Activated CD8-positive, alpha-beta memory T cell treated with anti-CD3 and anti-CD28 coated beads, Interleukin-2, amount 10 ng/mL, durations not matched to agents 7 days and 5 days (primary cell): ENCODE data around the gene HMCN2. TPM values are rescaled to one million over a fixed set of nuclear protein-coding genes. Genes with fewer than 3 reads are reported as not detected.

Source experiments
- ATAC-seq: fragments of 150-1000 bp; cut with Tn5 transposase; one replicate; pipeline ENCODE4 v1.10.0; 2021; ENCODE audit warnings: moderate library complexity
- CTCF ChIA-PET: fragments of 350-600 bp; sonication (Branson Sonifier 250); formaldehyde crosslinking; loops from one replicate; lab custom pipeline; 2021; ENCODE audit warnings: antibody characterized with exemption; lab: Charles Lee
- DNase-seq: peaks from one replicate; pipeline ENCODE4 v3.0.0-alpha.2; 2020
- H3K27ac Mint-ChIP-seq: one replicate; pipeline ENCODE4 v1.8.0; 2021; ENCODE audit warnings: mild to moderate bottlenecking, mixed read lengths
- H3K27me3 Mint-ChIP-seq: one replicate; pipeline ENCODE4 v1.8.0; 2021; ENCODE audit warnings: mixed read lengths
- H3K36me3 Mint-ChIP-seq: one replicate; pipeline ENCODE4 v1.8.0; 2021; ENCODE audit warnings: mild to moderate bottlenecking, mixed read lengths
- H3K4me1 Mint-ChIP-seq: one replicate; pipeline ENCODE4 v1.8.0; 2021; ENCODE audit warnings: mixed read lengths
- H3K4me3 Mint-ChIP-seq: one replicate; pipeline ENCODE4 v1.8.0; 2021; ENCODE audit warnings: mild to moderate bottlenecking, moderate library complexity, mixed read lengths
- H3K9me3 Mint-ChIP-seq: one replicate; pipeline ENCODE4 v1.8.0; 2022; ENCODE audit warnings: low read depth, mixed read lengths
- total RNA-seq, 2 experiments: library from RNA; stranded (reverse); gene quantifications; one replicate each; pipeline ENCODE4 v1.2.3, GENCODE V29; 2021

The HMCN2 gene
- total RNA-seq, 2 experiments from 2014 or later = not detected

DNA sequence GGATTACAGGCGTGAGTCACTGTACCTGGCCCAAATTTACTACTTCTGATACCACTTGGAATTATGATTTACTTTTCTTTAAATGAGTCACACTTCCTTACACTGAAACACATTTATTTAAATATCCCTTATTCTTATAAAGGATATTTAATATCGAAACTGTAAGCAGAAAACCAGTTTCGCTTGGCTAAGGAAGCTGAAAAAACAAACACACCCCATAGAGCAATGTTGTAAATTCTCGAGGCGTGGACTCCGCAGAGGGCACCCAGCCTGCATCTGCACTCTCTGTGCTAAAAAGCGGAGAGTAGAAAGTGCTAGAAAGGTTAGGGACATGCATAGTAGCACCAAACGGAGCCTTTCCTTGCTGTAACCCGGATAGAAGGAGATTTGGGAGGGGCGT lies 86.5 kb downstream of the HMCN2 start:
- CTCF ChIA-PET = no interaction called here
- H3K4me1 Mint-ChIP-seq = no peaks in the 10 kb centered on the region
- H3K36me3 Mint-ChIP-seq = no peaks in the 10 kb centered on the region
- H3K9me3 Mint-ChIP-seq = no peaks in the 10 kb centered on the region
- DNase-seq = no peak
- H3K27me3 Mint-ChIP-seq = no peaks in the 10 kb centered on the region
- H3K27ac Mint-ChIP-seq = no peak overlapping the region
- H3K4me3 Mint-ChIP-seq = no peak overlapping the region
- no peak for ATAC-seq

GRCh38 chr9:130352586-130353285 lies 87.2 kb downstream of the HMCN2 start:
- Mint-ChIP-seq H3K27me3 (no peaks in the 10 kb centered on the region), H3K36me3 (no peaks in the 10 kb centered on the region), H3K27ac (no peak overlapping the region), H3K4me3 (no peak overlapping the region), H3K4me1 (no peaks in the 10 kb centered on the region), H3K9me3 (no peaks in the 10 kb centered on the region)
- ATAC-seq (no peak), DNase-seq (no peak)
- CTCF ChIA-PET = no interaction called here

GRCh38 chr9:130354378-130354777 lies 88.8 kb downstream of the HMCN2 start:
- no peaks in the 10 kb centered on the region for H3K4me1 Mint-ChIP-seq
- no peaks in the 10 kb centered on the region for H3K36me3 Mint-ChIP-seq
- no peak overlapping the region for H3K27ac Mint-ChIP-seq
- DNase-seq (no peak), ATAC-seq (no peak)
- no peaks in the 10 kb centered on the region for H3K27me3 Mint-ChIP-seq
- no peaks in the 10 kb centered on the region for H3K9me3 Mint-ChIP-seq
- CTCF ChIA-PET = no interaction called here
- no peak overlapping the region for H3K4me3 Mint-ChIP-seq

- Mint-ChIP-seq H3K27ac (no peak overlapping the region), H3K4me3 (no peak overlapping the region), H3K9me3 (no peaks in the 10 kb centered on the region), H3K36me3 (no peaks in the 10 kb centered on the region), H3K27me3 (no peaks in the 10 kb centered on the region), H3K4me1 (no peaks in the 10 kb centered on the region)
- ATAC-seq (no peak), DNase-seq (no peak)
- CTCF ChIA-PET = no interaction called here
Observed at GRCh38 chr9:130354806-130355205, 89.2 kb downstream of the HMCN2 start.

DNA sequence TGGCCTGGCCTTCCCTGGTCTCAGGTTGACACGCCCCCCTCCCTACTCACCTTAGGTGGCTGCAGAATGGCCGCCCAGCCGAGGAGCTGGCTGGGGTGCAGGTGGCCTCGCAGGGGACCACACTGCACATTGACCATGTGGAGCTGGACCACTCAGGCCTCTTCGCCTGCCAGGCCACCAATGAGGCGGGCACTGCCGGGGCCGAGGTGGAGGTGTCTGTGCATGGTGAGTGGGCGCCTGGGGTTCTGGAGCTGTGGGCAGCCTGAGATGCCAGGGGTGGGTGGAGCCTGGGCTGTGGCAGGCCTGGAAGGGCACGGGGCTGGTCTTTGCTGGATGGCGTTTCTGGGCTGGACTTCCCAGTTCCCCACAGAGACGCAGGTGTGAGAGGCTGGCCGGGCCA lies 90.5 kb downstream of the HMCN2 start:
- Mint-ChIP-seq H3K27ac (no peak overlapping the region), H3K4me1 (no peaks in the 10 kb centered on the region), H3K4me3 (no peak overlapping the region), H3K27me3 (no peaks in the 10 kb centered on the region), H3K9me3 (no peaks in the 10 kb centered on the region), H3K36me3 (no peaks in the 10 kb centered on the region)
- ATAC-seq (no peak), DNase-seq (no peak)
- CTCF ChIA-PET = no interaction called here

DNA sequence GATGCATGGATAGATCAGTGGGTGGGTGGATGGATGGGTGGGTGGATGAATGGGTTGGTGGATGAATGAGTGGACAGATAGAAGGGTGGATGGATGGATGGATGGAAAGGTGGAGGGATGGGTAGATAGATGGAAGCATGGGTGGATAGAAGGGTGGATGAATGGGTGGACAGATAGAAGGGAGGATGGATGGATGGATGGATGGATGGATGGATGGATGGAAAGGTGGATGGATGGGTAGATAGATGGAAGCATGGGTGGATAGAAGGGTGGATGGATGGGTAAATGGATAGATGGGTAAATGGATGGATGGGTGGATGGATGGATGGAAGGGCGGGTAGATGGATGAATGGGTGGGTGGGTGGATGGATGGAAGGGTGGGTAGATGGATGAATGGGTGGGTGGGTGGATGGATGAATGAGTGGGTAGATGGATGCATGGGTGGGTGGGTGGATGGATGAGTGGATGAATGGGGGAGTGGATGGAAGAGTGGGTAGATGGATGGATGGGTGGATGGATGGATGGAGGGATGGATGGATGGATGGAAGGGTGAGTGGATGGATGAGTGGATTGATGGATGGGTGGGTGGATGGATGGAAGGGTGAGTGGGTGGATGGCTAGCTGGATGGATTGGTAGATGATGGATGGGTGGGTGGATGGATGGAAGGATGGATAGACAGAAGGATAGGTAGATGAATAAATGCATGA lies 91.5 kb downstream of the HMCN2 start:
- H3K27me3 Mint-ChIP-seq = no peaks in the 10 kb centered on the region
- no peaks in the 10 kb centered on the region for H3K36me3 Mint-ChIP-seq
- ATAC-seq (no peak), DNase-seq (no peak)
- H3K27ac Mint-ChIP-seq = no peak overlapping the region
- H3K9me3 Mint-ChIP-seq = no peaks in the 10 kb centered on the region
- no peaks in the 10 kb centered on the region for H3K4me1 Mint-ChIP-seq
- CTCF ChIA-PET = no interaction called here
- no peak overlapping the region for H3K4me3 Mint-ChIP-seq

DNA sequence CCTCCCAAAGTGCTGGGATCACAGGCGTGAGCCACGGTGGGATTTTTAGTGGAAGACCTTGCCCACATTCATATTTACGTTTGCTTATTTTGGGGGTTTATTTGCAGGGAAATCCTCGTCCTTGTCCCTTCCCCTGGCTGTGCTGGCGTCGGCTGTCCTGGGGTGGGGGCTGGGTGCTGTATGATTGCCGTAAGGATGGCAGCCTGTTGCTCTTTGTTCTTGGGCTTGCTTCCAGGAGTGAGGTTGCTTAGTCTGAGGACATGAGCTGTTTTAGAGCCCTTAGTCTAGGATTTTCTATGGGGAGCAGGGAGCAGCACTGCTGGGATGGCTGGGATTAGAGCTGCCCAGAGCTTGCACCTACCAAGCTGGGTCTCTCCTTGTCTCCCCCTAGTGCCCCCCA lies 93.4 kb downstream of the HMCN2 start:
- Mint-ChIP-seq H3K27ac (no peak overlapping the region), H3K27me3 (no peaks in the 10 kb centered on the region), H3K36me3 (no peaks in the 10 kb centered on the region), H3K4me1 (no peaks in the 10 kb centered on the region), H3K4me3 (no peak overlapping the region), H3K9me3 (no peaks in the 10 kb centered on the region)
- ATAC-seq (no peak), DNase-seq (no peak)
- CTCF ChIA-PET = no interaction called here

DNA sequence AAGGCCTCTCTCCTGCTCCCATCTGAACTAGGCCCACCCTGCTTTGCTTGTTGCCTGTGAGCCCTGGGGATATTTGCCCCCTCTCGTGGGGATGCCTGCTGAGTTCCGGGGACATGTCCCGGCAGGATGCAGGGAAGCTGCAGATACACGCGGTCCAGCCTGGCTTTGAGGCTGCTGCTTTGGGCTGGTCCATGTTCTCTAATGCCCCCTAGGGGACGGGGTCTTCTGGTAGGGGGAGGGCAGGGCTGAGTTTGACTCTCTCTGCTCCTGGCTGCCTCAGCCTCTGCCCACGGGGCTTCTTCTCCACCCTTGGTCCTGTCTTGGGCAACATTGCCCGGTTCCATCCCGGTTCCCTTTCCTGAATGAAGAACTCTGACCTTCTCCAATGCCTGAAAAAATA lies 94.3 kb downstream of the HMCN2 start:
- no peak overlapping the region for H3K27ac Mint-ChIP-seq
- no peak for DNase-seq
- ATAC-seq = no peak

GRCh38 chr9:130360672-130361071 lies 95.1 kb downstream of the HMCN2 start:
- H3K27ac Mint-ChIP-seq = no peak overlapping the region
- CTCF ChIA-PET = no interaction called here
- no peak for ATAC-seq
- H3K27me3 Mint-ChIP-seq = no peaks in the 10 kb centered on the region
- H3K36me3 Mint-ChIP-seq = no peaks in the 10 kb centered on the region
- H3K4me1 Mint-ChIP-seq = no peaks in the 10 kb centered on the region
- no peaks in the 10 kb centered on the region for H3K9me3 Mint-ChIP-seq
- no peak for DNase-seq
- H3K4me3 Mint-ChIP-seq = no peak overlapping the region

More for the DNA sequence above, 94.3 kb downstream of the HMCN2 start:
- no peaks in the 10 kb centered on the region for H3K36me3 Mint-ChIP-seq
- H3K9me3 Mint-ChIP-seq = no peaks in the 10 kb centered on the region
- no peaks in the 10 kb centered on the region for H3K27me3 Mint-ChIP-seq
- H3K4me3 Mint-ChIP-seq = no peak overlapping the region
- CTCF ChIA-PET = no interaction called here
- no peaks in the 10 kb centered on the region for H3K4me1 Mint-ChIP-seq

GRCh38 chr9:130361873-130362362 lies 96.4 kb downstream of the HMCN2 start:
- DNase-seq (no peak), ATAC-seq (no peak)
- no peaks in the 10 kb centered on the region for H3K27me3 Mint-ChIP-seq
- CTCF ChIA-PET = no interaction called here
- H3K4me3 Mint-ChIP-seq = no peak overlapping the region
- no peaks in the 10 kb centered on the region for H3K9me3 Mint-ChIP-seq
- H3K4me1 Mint-ChIP-seq = no peaks in the 10 kb centered on the region
- H3K27ac Mint-ChIP-seq = no peak overlapping the region
- no peaks in the 10 kb centered on the region for H3K36me3 Mint-ChIP-seq

DNA sequence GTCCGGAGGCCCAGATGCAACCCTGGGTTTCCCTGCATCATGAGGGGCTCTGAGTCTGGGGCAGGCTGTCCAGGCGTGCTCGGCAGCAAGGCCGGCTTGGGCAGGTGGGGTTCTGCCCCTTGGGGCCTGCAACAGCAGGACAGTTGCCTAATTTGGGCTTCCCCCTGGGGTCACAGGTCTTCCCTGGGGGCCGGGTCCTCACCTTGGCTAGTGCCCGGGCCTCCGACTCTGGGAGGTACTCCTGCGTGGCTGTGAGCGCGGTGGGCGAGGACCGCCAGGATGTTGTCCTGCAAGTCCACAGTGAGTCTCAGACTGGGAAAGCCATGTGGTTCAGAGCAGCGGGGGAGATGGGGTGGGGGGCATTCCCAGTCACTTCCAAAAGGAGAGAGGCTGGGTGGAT lies 97.1 kb downstream of the HMCN2 start:
- H3K4me3 Mint-ChIP-seq = no peak overlapping the region
- CTCF ChIA-PET = no interaction called here

DNA sequence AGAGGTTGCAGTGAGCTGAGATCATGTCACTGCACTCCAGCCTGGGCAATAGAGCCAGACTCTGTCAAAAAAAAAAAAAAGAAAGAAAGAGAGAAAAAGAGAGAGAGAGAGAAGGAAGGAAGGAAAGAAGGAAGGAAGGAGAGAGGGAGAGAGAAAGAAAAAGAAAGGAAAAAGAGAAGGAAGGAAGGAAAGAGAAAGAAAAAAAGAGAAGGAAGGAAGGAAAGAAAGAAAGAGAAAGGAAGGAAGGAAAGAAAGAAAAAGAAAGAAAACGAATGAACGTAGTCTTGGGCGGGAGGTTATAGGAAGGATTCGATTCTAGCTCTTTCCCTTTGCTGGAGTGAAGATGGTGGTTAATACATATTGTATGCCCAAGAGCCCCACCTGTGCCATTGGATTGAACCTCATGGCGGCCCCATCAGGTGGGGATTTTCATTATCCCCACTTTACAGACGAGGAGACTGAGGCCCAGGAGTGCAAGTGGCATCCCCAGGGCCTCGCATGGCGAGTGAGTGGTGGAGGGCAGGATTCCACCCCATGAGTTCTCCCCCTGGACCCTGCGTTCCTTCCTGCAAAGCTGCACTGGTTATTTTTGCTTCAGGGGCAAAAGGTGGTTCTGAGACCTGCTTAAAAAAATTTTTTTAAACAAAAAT lies 98.3 kb downstream of the HMCN2 start:
- Mint-ChIP-seq H3K9me3 (peaks cover 2% of the 10 kb centered on the region), H3K4me1 (no peaks in the 10 kb centered on the region), H3K27me3 (peaks cover 4% of the 10 kb centered on the region), H3K4me3 (no peak overlapping the region), H3K27ac (no peak overlapping the region), H3K36me3 (no peaks in the 10 kb centered on the region)
- CTCF ChIA-PET = no interaction called here
- DNase-seq (no peak), ATAC-seq (no peak)

More for the DNA sequence above, 97.1 kb downstream of the HMCN2 start:
- ATAC-seq (no peak), DNase-seq (no peak)
- Mint-ChIP-seq H3K27ac (no peak overlapping the region), H3K36me3 (no peaks in the 10 kb centered on the region), H3K27me3 (no peaks in the 10 kb centered on the region), H3K9me3 (no peaks in the 10 kb centered on the region), H3K4me1 (no peaks in the 10 kb centered on the region)

DNA sequence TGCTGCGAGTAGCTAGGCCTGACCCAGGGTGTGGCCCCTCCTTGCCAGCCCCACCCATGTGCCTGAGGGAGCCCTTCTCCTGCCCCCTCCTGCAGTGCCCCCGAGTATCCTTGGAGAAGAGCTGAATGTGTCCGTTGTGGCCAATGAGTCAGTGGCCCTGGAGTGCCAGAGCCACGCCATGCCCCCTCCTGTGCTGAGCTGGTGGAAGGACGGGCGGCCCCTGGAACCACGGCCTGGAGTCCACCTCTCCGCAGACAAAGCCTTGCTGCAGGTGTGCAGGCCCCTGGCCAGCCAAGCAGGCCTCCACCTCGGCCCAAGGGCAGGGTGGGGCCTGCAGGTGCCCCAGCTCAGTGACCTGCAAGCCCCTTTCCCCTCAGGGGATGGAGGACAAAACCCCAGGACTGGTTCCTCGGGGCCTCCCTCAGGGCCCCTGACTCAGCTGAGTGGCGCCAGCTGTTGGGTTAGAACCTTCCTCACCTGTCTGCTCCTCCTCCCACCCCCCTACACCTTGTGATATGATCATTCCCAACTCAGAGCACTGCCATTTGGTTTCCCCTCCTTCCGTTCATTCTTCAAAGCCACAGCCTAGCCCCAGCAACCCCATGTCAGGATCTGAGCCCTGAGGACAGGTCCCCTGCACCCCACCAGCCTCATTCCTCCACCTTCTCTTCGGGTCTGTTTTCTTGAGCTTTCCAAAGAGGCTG lies 99.2 kb downstream of the HMCN2 start:
- CTCF ChIA-PET = no interaction called here
- Mint-ChIP-seq H3K4me1 (no peaks in the 10 kb centered on the region), H3K27ac (no peak overlapping the region), H3K36me3 (no peaks in the 10 kb centered on the region), H3K4me3 (no peak overlapping the region), H3K27me3 (peaks cover 4% of the 10 kb centered on the region), H3K9me3 (peaks cover 2% of the 10 kb centered on the region)
- no peak for ATAC-seq
- DNase-seq = no peak
